SHP77 (cell line): ENCODE results near the gene CRAMP1.

ENCODE experiments used
- DNase-seq, 2 experiments: peaks; one replicate each; lab custom pipeline; 2025; lab: John Stamatoyannopoulos, UW

The CRAMP1 gene

GRCh38 chr16:1657841-1658240, 45.7 kb downstream of the CRAMP1 start:
- no peak for DNase-seq

- DNase-seq, result no peak
These were observed 46.9 kb downstream of the CRAMP1 start for GRCh38 chr16:1659031-1659430.

GRCh38 chr16:1661826-1662225, 49.7 kb downstream of the CRAMP1 start:
- no peak for DNase-seq

GRCh38 chr16:1662543-1662942, 50.4 kb downstream of the CRAMP1 start:
- no peak for DNase-seq

GRCh38 chr16:1665829-1666228, 53.7 kb downstream of the CRAMP1 start:
- no peak for DNase-seq

GRCh38 chr16:1666316-1666715, 54.2 kb downstream of the CRAMP1 start:
- DNase-seq, result no peak

- DNase-seq, result no peak
These were observed 55.1 kb downstream of the CRAMP1 start for GRCh38 chr16:1667271-1667670.

GRCh38 chr16:1667916-1668315, 55.8 kb downstream of the CRAMP1 start:
- no peak for DNase-seq

GRCh38 chr16:1668612-1669319, 56.6 kb downstream of the CRAMP1 start:
- no peak for DNase-seq

- DNase-seq, result no peak
These were observed 57.5 kb downstream of the CRAMP1 start for GRCh38 chr16:1669698-1670097.

GRCh38 chr16:1670371-1670770, 58.2 kb downstream of the CRAMP1 start:
- no peak for DNase-seq

GRCh38 chr16:1670866-1671265, 58.7 kb downstream of the CRAMP1 start:
- no peak for DNase-seq

- DNase-seq, result no peak
These were observed 61.4 kb downstream of the CRAMP1 start for GRCh38 chr16:1673424-1674151.

GRCh38 chr16:1674306-1674705, 62.1 kb downstream of the CRAMP1 start:
- no peak for DNase-seq

GRCh38 chr16:1674751-1675664, 62.8 kb downstream of the CRAMP1 start:
- no peak for DNase-seq

- no peak for DNase-seq
These were observed 64.5 kb downstream of the CRAMP1 start for GRCh38 chr16:1676661-1677060.

- no peak for DNase-seq
These were observed 65.2 kb downstream of the CRAMP1 start for GRCh38 chr16:1677339-1677738.

GRCh38 chr16:1677942-1678499, 65.9 kb downstream of the CRAMP1 start, which contains the start of gene JPT2:
Gene JPT2, plus strand, starts transcription at chr16:1678279. Its CDS starts 34 bp downstream, at chr16:1678313.
- DNase-seq, result peak; percentile 94 to 96

- peak in 1 of 2 experiments; percentile 19 for DNase-seq
These were observed 66.4 kb downstream of the CRAMP1 start for GRCh38 chr16:1678500-1679098.

- no peak for DNase-seq
These were observed 68.2 kb downstream of the CRAMP1 start for GRCh38 chr16:1680361-1680760.

GRCh38 chr16:1681032-1681431, 68.9 kb downstream of the CRAMP1 start:
- DNase-seq, result no peak
